ENCODE data around the gene GRAMD1A.

GRCh38 chr19:35022460-35022859 lies 22.3 kb downstream of the GRAMD1A start:
- TF ChIP-seq CTBP2 (IDR thresholded peaks at IDR 0.05; ENCODE audit: borderline replicate concordance, insufficient read depth, insufficient read length, low read length) (no peak), EP300 (IDR thresholded peaks at IDR 0.05; ENCODE audit: borderline replicate concordance in 1 of 2, low read depth in 2 of 2, low read length in 2 of 2) (no peak), POLR2A (IDR thresholded peaks at IDR 0.05; ENCODE audit: control extremely low read depth in 1 of 2, low read depth in 2 of 2, low read length in 2 of 2) (no peak), MAFK (IDR thresholded peaks at IDR 0.05; ENCODE audit: low read depth, low read length) (no peak), TAF1 (IDR thresholded peaks at IDR 0.05; ENCODE audit: low read depth, low read length) (no peak), CBX8 (IDR thresholded peaks at IDR 0.05; ENCODE audit: borderline replicate concordance, low read depth, low read length) (no peak), SP1 (IDR thresholded peaks at IDR 0.05; ENCODE audit: low read depth, low read length) (no peak), SP2 (IDR thresholded peaks at IDR 0.05; ENCODE audit: low read length) (no peak), CTCF (IDR thresholded peaks at IDR 0.05; ENCODE audit: control extremely low read depth in 1 of 3, insufficient read depth in 1 of 3, low read depth in 1 of 3, low read length in 3 of 3) (no peak), E2F6 (IDR thresholded peaks at IDR 0.05) (no peak), SUZ12 (IDR thresholded peaks at IDR 0.05; ENCODE audit: low read length) (no peak)
- TF ChIP-seq, protein P1, sequence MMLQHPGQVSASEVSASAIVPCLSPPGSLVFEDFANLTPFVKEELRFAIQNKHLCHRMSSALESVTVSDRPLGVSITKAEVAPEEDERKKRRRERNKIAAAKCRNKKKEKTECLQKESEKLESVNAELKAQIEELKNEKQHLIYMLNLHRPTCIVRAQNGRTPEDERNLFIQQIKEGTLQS (IDR thresholded peaks at IDR 0.05; ENCODE audit: insufficient read depth, low read depth, low read length): no peak
- TF ChIP-seq, protein P2, sequence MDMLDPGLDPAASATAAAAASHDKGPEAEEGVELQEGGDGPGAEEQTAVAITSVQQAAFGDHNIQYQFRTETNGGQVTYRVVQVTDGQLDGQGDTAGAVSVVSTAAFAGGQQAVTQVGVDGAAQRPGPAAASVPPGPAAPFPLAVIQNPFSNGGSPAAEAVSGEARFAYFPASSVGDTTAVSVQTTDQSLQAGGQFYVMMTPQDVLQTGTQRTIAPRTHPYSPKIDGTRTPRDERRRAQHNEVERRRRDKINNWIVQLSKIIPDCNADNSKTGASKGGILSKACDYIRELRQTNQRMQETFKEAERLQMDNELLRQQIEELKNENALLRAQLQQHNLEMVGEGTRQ (IDR thresholded peaks at IDR 0.05; ENCODE audit: low read length): no peak

All from H1 (cell line).